OCI-LY7 (cell line): ENCODE data around the gene AWAT2. TPM values are rescaled to one million over a fixed set of nuclear protein-coding genes. Genes with fewer than 3 reads are reported as not detected.

Experiments
- BruUV-seq: library from RNA; stranded (reverse); fragments of 400-500 nt; replicated peaks from 2 replicates; lab custom pipeline; 2021; lab: Mats Ljungman, UMichigan
- CTCF ChIA-PET: fragments of 300-600 bp; sonication (Branson Sonifier 250); formaldehyde crosslinking; loops from one replicate; lab custom pipeline; 2022; ENCODE audit warnings: antibody characterized with exemption; ENCODE audit not compliant: unreplicated experiment; lab: Charles Lee
- POLR2A ChIA-PET: fragments of 300-600 bp; sonication (Branson Sonifier 250); formaldehyde crosslinking; loops from one replicate; lab custom pipeline; 2022; ENCODE audit warnings: antibody characterized with exemption; lab: Charles Lee
- DNase-seq: peaks from one replicate; pipeline ENCODE4 v3.0.0-alpha.2; 2015; ENCODE audit warnings: low spot score
- H2AFZ ChIP-seq: fragments of 200-600 bp; sonication (generic), shearing (Covaris generic); 2 replicates; pipeline ENCODE4 v1.6.1; 2014; ENCODE audit warnings: mild to moderate bottlenecking, antibody characterized with exemption, low read length, moderate library complexity
- H3K27ac ChIP-seq: fragments of 200-600 bp; sonication (generic); 2 replicates; pipeline ENCODE4 v1.5.1; 2014; ENCODE audit warnings: mixed run types, low read depth, mild to moderate bottlenecking, moderate library complexity, low read length, inconsistent platforms; ENCODE audit not compliant: poor library complexity, severe bottlenecking
- H3K36me3 ChIP-seq: fragments of 200-600 bp; sonication (generic); 2 replicates; pipeline ENCODE4 v1.6.1; 2014; ENCODE audit warnings: mild to moderate bottlenecking, antibody characterized with exemption, low read length, moderate library complexity, mixed read lengths; ENCODE audit not compliant: insufficient read depth
- H3K4me1 ChIP-seq: fragments of 200-600 bp; sonication (generic); 2 replicates; pipeline ENCODE4 v1.5.1; 2014; ENCODE audit warnings: mild to moderate bottlenecking, low read length; ENCODE audit not compliant: insufficient read depth, poor library complexity, severe bottlenecking
- H3K4me2 ChIP-seq: fragments of 200-600 bp; sonication (generic); 2 replicates; pipeline ENCODE4 v1.6.1; 2014; ENCODE audit warnings: mild to moderate bottlenecking, low read length
- H3K4me3 ChIP-seq: fragments of 200-600 bp; sonication (generic); 2 replicates; pipeline ENCODE4 v1.5.1; 2014; ENCODE audit warnings: mild to moderate bottlenecking, low read depth, low read length; ENCODE audit not compliant: poor library complexity, severe bottlenecking
- H3K79me2 ChIP-seq: fragments of 200-600 bp; sonication (generic); 2 replicates; pipeline ENCODE4 v1.6.1; 2016; ENCODE audit warnings: low read depth, mild to moderate bottlenecking, low read length, moderate library complexity, mixed read lengths; ENCODE audit not compliant: insufficient read depth
- H3K9me2 ChIP-seq: fragments of 200-600 bp; sonication (generic); 2 replicates; pipeline ENCODE4 v1.6.1; 2016; ENCODE audit warnings: mild to moderate bottlenecking, low read length, mixed read lengths; ENCODE audit not compliant: insufficient read depth
- H3K9me3 ChIP-seq: fragments of 200-600 bp; sonication (generic); 2 replicates; pipeline ENCODE4 v1.6.1; 2014; ENCODE audit warnings: mild to moderate bottlenecking, mixed run types, low read length, mixed read lengths
- H4K20me1 ChIP-seq: fragments of 200-600 bp; sonication (generic); 2 replicates; pipeline ENCODE4 v1.6.1; 2014; ENCODE audit warnings: mild to moderate bottlenecking, antibody characterized with exemption, low read length, moderate library complexity, mixed read lengths; ENCODE audit not compliant: insufficient read depth
- CTCF ChIP-seq: fragments of 200-600 bp; sonication (generic); conservative IDR thresholded peaks from 2 replicates; pipeline ENCODE4 v1.5.1; 2014; ENCODE audit warnings: mild to moderate bottlenecking, antibody characterized with exemption, low read length, moderate library complexity, mixed read lengths
- EZH2phosphoT487 ChIP-seq: fragments of 200-600 bp; sonication (generic); IDR thresholded peaks from 2 replicates; pipeline ENCODE4 v1.6.1; 2018; ENCODE audit warnings: low read depth, borderline replicate concordance, mild to moderate bottlenecking, mixed run types, antibody characterized with exemption, low read length, moderate library complexity, mixed read lengths
- intact Hi-C: fragments of 100-400 bp; cut with micrococcal nuclease; formaldehyde crosslinking; loops from one replicate; pipeline ENCODE4 v1.10.0; 2022; ENCODE audit not compliant: unreplicated experiment
- total RNA-seq, 2 experiments: library from RNA; depleted of rRNA in 1 of 2; stranded (reverse); fragments of >200 nt in 1 of 2; shearing (Covaris generic) in 1 of 2; gene quantifications; 2 replicates each; pipeline ENCODE4 v1.2.3, GENCODE V29; 2014 to 2022

Gene AWAT2
- total RNA-seq, 2 experiments from 2014 or later = not detected

GRCh38 chrX:70029863-70030262 is 19.9 kb downstream of the AWAT2 start:
- Histone ChIP-seq H3K4me1 (no peaks in the 10 kb centered on the region), H3K4me2 (no peak overlapping the region), H2AFZ (no peak overlapping the region), H4K20me1 (no peaks in the 10 kb centered on the region), H3K79me2 (no peaks in the 10 kb centered on the region), H3K36me3 (no peaks in the 10 kb centered on the region), H3K9me3 (no peaks in the 10 kb centered on the region), H3K27ac (no peak overlapping the region), H3K4me3 (no peak overlapping the region), H3K9me2 (no peaks in the 10 kb centered on the region)
- CTCF ChIA-PET = interaction anchor here (1.1 to 1.2 kb wide), 2 partner anchors 11 to 67 kb away, joined by 3 read pairs; no protein-coding TSS in a partner anchor
- TF ChIP-seq CTCF = no peak
- no peak for TF ChIP-seq EZH2phosphoT487
- BruUV-seq = no TSS peak
- DNase-seq = no peak
- intact Hi-C loops = loop anchor here (1.0 to 2.0 kb wide), 2 partner anchors 493 to 537 kb away; no protein-coding TSS in a partner anchor
- POLR2A ChIA-PET = no interaction called here

- DNase-seq = no peak
- TF ChIP-seq EZH2phosphoT487 (no peak), CTCF (no peak)
- no peak overlapping the region for H3K4me3 ChIP-seq
- BruUV-seq = no TSS peak
- CTCF ChIA-PET = no interaction called here
- no peaks in the 10 kb centered on the region for H3K9me3 ChIP-seq
- no peaks in the 10 kb centered on the region for H3K9me2 ChIP-seq
- no peaks in the 10 kb centered on the region for H3K79me2 ChIP-seq
- H3K27ac ChIP-seq = no peak overlapping the region
- H3K4me2 ChIP-seq = no peak overlapping the region
- H4K20me1 ChIP-seq = no peaks in the 10 kb centered on the region
- H3K4me1 ChIP-seq = no peaks in the 10 kb centered on the region
- no peaks in the 10 kb centered on the region for H3K36me3 ChIP-seq
- intact Hi-C loops = no loop called here
- POLR2A ChIA-PET = no interaction called here
- no peak overlapping the region for H2AFZ ChIP-seq
Observed at GRCh38 chrX:70026851-70027200, 22.9 kb downstream of the AWAT2 start.

GRCh38 chrX:70026112-70026850 is 23.5 kb downstream of the AWAT2 start:
- Histone ChIP-seq H3K4me1 (no peaks in the 10 kb centered on the region), H3K9me3 (no peaks in the 10 kb centered on the region), H3K9me2 (no peaks in the 10 kb centered on the region), H2AFZ (no peak overlapping the region), H3K4me2 (no peak overlapping the region), H3K36me3 (no peaks in the 10 kb centered on the region), H3K27ac (no peak overlapping the region), H4K20me1 (no peaks in the 10 kb centered on the region), H3K79me2 (no peaks in the 10 kb centered on the region), H3K4me3 (no peak overlapping the region)
- TF ChIP-seq CTCF = no peak
- TF ChIP-seq EZH2phosphoT487 = no peak
- ChIA-PET CTCF (no interaction called here), POLR2A (no interaction called here)
- BruUV-seq = no TSS peak
- no peak for DNase-seq
- intact Hi-C loops = no loop called here
